HEK293 (cell line): Measurements from ENCODE around the gene STK39.

ENCODE experiments used
- CTCF ChIA-PET: fragments of 350-600 bp; formaldehyde crosslinking; extraction: SDS; loops from one replicate; lab custom pipeline; 2021; ENCODE audit warnings: antibody characterized with exemption; lab: Yijun Ruan, JAX
- POLR2A ChIA-PET: fragments of 300-600 bp; formaldehyde crosslinking; extraction: SDS; loops from one replicate; lab custom pipeline; 2020; ENCODE audit warnings: antibody characterized with exemption, inconsistent platforms; lab: Yijun Ruan, JAX
- H3K27ac ChIP-seq: fragments of 200-500 bp; sonication (Bioruptor generic); 2 replicates; pipeline ENCODE4 v1.5.1; 2014; ENCODE audit warnings: low read depth, low read length, control low read depth, inconsistent platforms; ENCODE audit errors: extremely low read depth
- H3K36me3 ChIP-seq, 2 experiments: fragments of 200-500 bp in 1 of 2; sonication (Bioruptor generic) in 1 of 2; 1 replicate in 1 of 2; 2 replicates in 1 of 2; pipeline ENCODE4 v1.5.1; 2014 to 2017; ENCODE audit warnings: inconsistent platforms in 2 of 2, low read length in 2 of 2; ENCODE audit not compliant: control insufficient read depth in 2 of 2, insufficient read depth in 1 of 2
- H3K4me1 ChIP-seq: fragments of 200-500 bp; sonication (Bioruptor generic); 2 replicates; pipeline ENCODE4 v1.5.1; 2014; ENCODE audit warnings: mild to moderate bottlenecking, low read length, inconsistent platforms; ENCODE audit not compliant: control insufficient read depth, insufficient read depth
- H3K4me3 ChIP-seq: 2 replicates; pipeline ENCODE4 v1.5.1; 2011; ENCODE audit warnings: low read depth, mild to moderate bottlenecking, control low read depth, low read length, moderate library complexity
- H3K9me3 ChIP-seq: fragments of 200-500 bp; sonication (Bioruptor generic); 2 replicates; pipeline ENCODE4 v1.5.1; 2014; ENCODE audit warnings: low read depth, low read length, inconsistent platforms; ENCODE audit not compliant: control insufficient read depth, insufficient read depth
- BCL11A ChIP-seq: fragments of 450-650 bp; formaldehyde crosslinking; IDR thresholded peaks from 2 replicates; pipeline ENCODE4 v1.5.1; 2016; ENCODE audit warnings: low read depth, missing biosample characterization, missing genetic modification characterization
- GFI1B ChIP-seq: fragments of 450-650 bp; formaldehyde crosslinking; IDR thresholded peaks from 2 replicates; pipeline ENCODE4 v1.5.1; 2016; ENCODE audit warnings: missing biosample characterization, missing genetic modification characterization
- KLF1 ChIP-seq: fragments of 450-650 bp; formaldehyde crosslinking; IDR thresholded peaks from 2 replicates; pipeline ENCODE4 v1.5.1; 2016; ENCODE audit warnings: missing biosample characterization, missing genetic modification characterization
- SALL2 ChIP-seq: fragments of 450-650 bp; formaldehyde crosslinking; IDR thresholded peaks from 2 replicates; pipeline ENCODE4 v1.5.0; 2017; ENCODE audit warnings: missing biosample characterization, mild to moderate bottlenecking, missing genetic modification characterization, borderline replicate concordance
- ZBTB11 ChIP-seq: fragments of 450-650 bp; formaldehyde crosslinking; conservative IDR thresholded peaks from 2 replicates; pipeline ENCODE4 v1.5.1; 2016; ENCODE audit warnings: low read depth, missing biosample characterization, missing genetic modification characterization
- ZNF518A ChIP-seq: fragments of 450-650 bp; formaldehyde crosslinking; conservative IDR thresholded peaks from 2 replicates; pipeline ENCODE4 v1.5.1; 2016; ENCODE audit warnings: low read depth, missing biosample characterization, missing genetic modification characterization
- ZNF544 ChIP-seq: fragments of 450-650 bp; formaldehyde crosslinking; IDR thresholded peaks from 2 replicates; pipeline ENCODE4 v1.5.0; 2017; ENCODE audit warnings: missing biosample characterization, missing genetic modification characterization
- ZNF670 ChIP-seq: fragments of 450-650 bp; formaldehyde crosslinking; IDR thresholded peaks from 2 replicates; pipeline ENCODE4 v1.5.1; 2016; ENCODE audit warnings: missing biosample characterization, missing genetic modification characterization, low read depth
- ZNF747 ChIP-seq: fragments of 450-650 bp; formaldehyde crosslinking; IDR thresholded peaks from 2 replicates; pipeline ENCODE4 v1.5.1; 2016; ENCODE audit warnings: missing biosample characterization, missing genetic modification characterization
- ZNF777 ChIP-seq: fragments of 450-650 bp; formaldehyde crosslinking; IDR thresholded peaks from 2 replicates; pipeline ENCODE4 v1.5.1; 2017; ENCODE audit warnings: missing biosample characterization, missing genetic modification characterization, borderline replicate concordance
- ZSCAN18 ChIP-seq: fragments of 450-650 bp; formaldehyde crosslinking; IDR thresholded peaks from 2 replicates; pipeline ENCODE4 v1.5.1; 2016; ENCODE audit warnings: missing biosample characterization, missing genetic modification characterization
- ZSCAN4 ChIP-seq: fragments of 450-650 bp; formaldehyde crosslinking; IDR thresholded peaks from 2 replicates; pipeline ENCODE4 v1.5.1; 2017; ENCODE audit warnings: missing biosample characterization, missing genetic modification characterization
- TF ChIP-seq, protein P1 (sequence below): fragments of 450-650 bp; formaldehyde crosslinking; IDR thresholded peaks from 2 replicates; pipeline ENCODE4 v1.5.1; 2017; ENCODE audit warnings: missing biosample characterization, missing genetic modification characterization
- TF ChIP-seq, protein P2 (sequence below): fragments of 450-650 bp; formaldehyde crosslinking; IDR thresholded peaks from 2 replicates; pipeline ENCODE4 v1.5.1; 2016; ENCODE audit warnings: missing biosample characterization, missing genetic modification characterization

Gene STK39

GRCh38 chr2:167965907-167966761 is 281.3 kb downstream of the STK39 start:
- no peak for TF ChIP-seq ZNF777 (tag by site-specific recombination)
- TF ChIP-seq ZBTB11 (tag by site-specific recombination) = no peak
- TF ChIP-seq, protein P1, sequence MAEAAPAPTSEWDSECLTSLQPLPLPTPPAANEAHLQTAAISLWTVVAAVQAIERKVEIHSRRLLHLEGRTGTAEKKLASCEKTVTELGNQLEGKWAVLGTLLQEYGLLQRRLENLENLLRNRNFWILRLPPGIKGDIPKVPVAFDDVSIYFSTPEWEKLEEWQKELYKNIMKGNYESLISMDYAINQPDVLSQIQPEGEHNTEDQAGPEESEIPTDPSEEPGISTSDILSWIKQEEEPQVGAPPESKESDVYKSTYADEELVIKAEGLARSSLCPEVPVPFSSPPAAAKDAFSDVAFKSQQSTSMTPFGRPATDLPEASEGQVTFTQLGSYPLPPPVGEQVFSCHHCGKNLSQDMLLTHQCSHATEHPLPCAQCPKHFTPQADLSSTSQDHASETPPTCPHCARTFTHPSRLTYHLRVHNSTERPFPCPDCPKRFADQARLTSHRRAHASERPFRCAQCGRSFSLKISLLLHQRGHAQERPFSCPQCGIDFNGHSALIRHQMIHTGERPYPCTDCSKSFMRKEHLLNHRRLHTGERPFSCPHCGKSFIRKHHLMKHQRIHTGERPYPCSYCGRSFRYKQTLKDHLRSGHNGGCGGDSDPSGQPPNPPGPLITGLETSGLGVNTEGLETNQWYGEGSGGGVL (tag by site-specific recombination) = no peak
- no peak for TF ChIP-seq ZNF747
- TF ChIP-seq ZNF670 (tag by site-specific recombination) = no peak
- no peak for TF ChIP-seq ZSCAN4
- TF ChIP-seq, protein P2, sequence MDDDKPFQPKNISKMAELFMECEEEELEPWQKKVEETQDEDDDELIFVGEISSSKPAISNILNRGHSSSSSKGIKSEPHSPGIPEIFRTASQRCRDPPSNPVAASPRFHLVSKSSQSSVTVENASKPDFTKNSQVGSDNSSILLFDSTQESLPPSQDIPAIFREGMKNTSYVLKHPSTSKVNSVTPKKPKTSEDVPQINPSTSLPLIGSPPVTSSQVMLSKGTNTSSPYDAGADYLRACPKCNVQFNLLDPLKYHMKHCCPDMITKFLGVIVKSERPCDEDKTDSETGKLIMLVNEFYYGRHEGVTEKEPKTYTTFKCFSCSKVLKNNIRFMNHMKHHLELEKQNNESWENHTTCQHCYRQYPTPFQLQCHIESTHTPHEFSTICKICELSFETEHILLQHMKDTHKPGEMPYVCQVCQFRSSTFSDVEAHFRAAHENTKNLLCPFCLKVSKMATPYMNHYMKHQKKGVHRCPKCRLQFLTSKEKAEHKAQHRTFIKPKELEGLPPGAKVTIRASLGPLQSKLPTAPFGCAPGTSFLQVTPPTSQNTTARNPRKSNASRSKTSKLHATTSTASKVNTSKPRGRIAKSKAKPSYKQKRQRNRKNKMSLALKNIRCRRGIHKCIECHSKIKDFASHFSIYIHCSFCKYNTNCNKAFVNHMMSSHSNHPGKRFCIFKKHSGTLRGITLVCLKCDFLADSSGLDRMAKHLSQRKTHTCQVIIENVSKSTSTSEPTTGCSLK (tag by site-specific recombination) = no peak
- no peak for TF ChIP-seq ZNF544 (tag by site-specific recombination)
- TF ChIP-seq ZNF518A (tag by site-specific recombination) = no peak
- no peak for TF ChIP-seq KLF1
- no peak for TF ChIP-seq BCL11A (tag by site-specific recombination)
- no peak for TF ChIP-seq SALL2
- no peak for TF ChIP-seq ZSCAN18
- no peak for TF ChIP-seq GFI1B (tag by site-specific recombination)
- H3K27ac ChIP-seq = no peak overlapping the region
- H3K36me3 ChIP-seq = no peaks in the 10 kb centered on the region
- CTCF ChIA-PET = interaction anchor here (1.1 to 2.2 kb wide), 4 partner anchors 9 to 152 kb away, joined by 3 to 10 read pairs (median 3); no protein-coding TSS in a partner anchor
- H3K4me3 ChIP-seq = no peak overlapping the region
- H3K4me1 ChIP-seq = no peaks in the 10 kb centered on the region
- POLR2A ChIA-PET = no interaction called here
- H3K9me3 ChIP-seq = no peaks in the 10 kb centered on the region
